Activated CD4-positive, alpha-beta T cell treated with anti-CD3 and anti-CD28 coated beads, Interleukin-2, amount 50 U/mL, for 24 hours (primary cell): ENCODE data around the gene MTMR10.
A peak's percentile ranks its signal among the peaks of the same experiment; 100 is the strongest.

Experiments used
- DNase-seq, 2 donors: peaks; one replicate each; pipeline ENCODE4 v3.0.0-alpha.2; 2020; ENCODE audit warnings: low read depth in 1 of 2, low spot score in 1 of 2

The MTMR10 gene

GRCh38 chr15:30922480-30923311 lies 68.7 kb downstream of the MTMR10 start:
- DNase-seq = no peak

- DNase-seq = no peak
Observed at GRCh38 chr15:30921781-30922479, 69.5 kb downstream of the MTMR10 start.

- DNase-seq = no peak
Observed at GRCh38 chr15:30921106-30921505, 70.3 kb downstream of the MTMR10 start.

- DNase-seq = no peak
Observed at GRCh38 chr15:30919877-30920550, 71.4 kb downstream of the MTMR10 start.

GRCh38 chr15:30918366-30918765 lies 73.1 kb downstream of the MTMR10 start:
- DNase-seq = no peak

- DNase-seq = no peak
Observed at GRCh38 chr15:30917675-30918074, 73.8 kb downstream of the MTMR10 start.

GRCh38 chr15:30917013-30917412 lies 74.4 kb downstream of the MTMR10 start:
- DNase-seq = no peak

- no peak for DNase-seq
Observed at GRCh38 chr15:30913761-30914160, 77.7 kb downstream of the MTMR10 start.

- no peak for DNase-seq
Observed at GRCh38 chr15:30906366-30906765, 85.1 kb downstream of the MTMR10 start.

- no peak for DNase-seq
Observed at GRCh38 chr15:30905821-30906220, 85.6 kb downstream of the MTMR10 start.

- DNase-seq = no peak
Observed at GRCh38 chr15:30904812-30905211, 86.6 kb downstream of the MTMR10 start.

GRCh38 chr15:30903497-30904187 lies 87.8 kb downstream of the MTMR10 start, which contains the start of gene FAN1:
FAN1 (plus strand) TSS chr15:30903915; CDS start chr15:30904664, 749 bp downstream.
- peak; percentile 68 to 79 for DNase-seq

GRCh38 chr15:30901889-30902288 lies 89.5 kb downstream of the MTMR10 start:
- DNase-seq = no peak

GRCh38 chr15:30896211-30896606 lies 95.2 kb downstream of the MTMR10 start:
- no peak for DNase-seq

GRCh38 chr15:30895461-30896210 lies 95.8 kb downstream of the MTMR10 start:
- DNase-seq = no peak

GRCh38 chr15:30889196-30889595 lies 102.2 kb downstream of the MTMR10 start:
- DNase-seq = no peak
